Activated B cell treated with CpG ODN at 0.5 μM for 24 hours (primary cell): ENCODE data around the gene ITIH2. TPM values are rescaled to one million over a fixed set of nuclear protein-coding genes. Genes with fewer than 3 reads are reported as not detected.
"Not testable (repeated sequence)": the region's sequence is repeated elsewhere in the genome, so short reads cannot be mapped to it uniquely, and the experiment has no call there.

Source experiments
- ATAC-seq: fragments of 200-7000 bp; cut with Tn5 transposase; one replicate; pipeline ENCODE4 v1.10.0; 2021; ENCODE audit warnings: low read depth, mild to moderate bottlenecking, moderate library complexity
- CTCF ChIA-PET: fragments of 350-600 bp; sonication (Branson Sonifier 250); formaldehyde crosslinking; loops from one replicate; lab custom pipeline; 2021; ENCODE audit warnings: antibody characterized with exemption; lab: Charles Lee
- POLR2A ChIA-PET: fragments of 350-600 bp; sonication (Branson Sonifier 250); formaldehyde crosslinking; loops from one replicate; lab custom pipeline; 2021; ENCODE audit warnings: antibody characterized with exemption; lab: Charles Lee
- DNase-seq: peaks from one replicate; pipeline ENCODE4 v3.0.0; 2022
- H3K27ac Mint-ChIP-seq: one replicate; pipeline ENCODE4 v1.8.0; 2020; ENCODE audit warnings: mixed read lengths
- H3K27me3 Mint-ChIP-seq: one replicate; pipeline ENCODE4 v1.8.0; 2021; ENCODE audit warnings: mixed read lengths
- H3K36me3 Mint-ChIP-seq: one replicate; pipeline ENCODE4 v1.8.0; 2021; ENCODE audit warnings: low read depth, mixed read lengths
- H3K4me1 Mint-ChIP-seq: one replicate; pipeline ENCODE4 v1.8.0; 2021; ENCODE audit warnings: mixed read lengths
- H3K4me3 Mint-ChIP-seq: one replicate; pipeline ENCODE4 v1.8.0; 2020; ENCODE audit warnings: mild to moderate bottlenecking, mixed read lengths
- H3K9me3 Mint-ChIP-seq: one replicate; pipeline ENCODE4 v1.8.0; 2020; ENCODE audit warnings: mixed read lengths
- CTCF ChIP-seq: fragments of 200-600 bp; IDR thresholded peaks from one replicate; pipeline ENCODE4 v1.8.0; 2022; ENCODE audit warnings: antibody characterized with exemption, mild to moderate bottlenecking
- intact Hi-C: fragments of 100-400 bp; cut with micrococcal nuclease; formaldehyde crosslinking; loops from one replicate; pipeline ENCODE4 v1.15.1; 2024
- total RNA-seq: library from RNA; stranded (reverse); gene quantifications from 2 replicates; pipeline ENCODE4 v1.2.3, GENCODE V29; 2022

ITIH2 gene
- not detected in 2 replicates for total RNA-seq

- DNase-seq, result no peak
- no peak within 1 kb of the TSS for H3K4me3 Mint-ChIP-seq
- peaks cover 35% of the 10 kb centered on the region for H3K27me3 Mint-ChIP-seq
- intact Hi-C loops, result no loop called here
- TF ChIP-seq CTCF, result no peak
- ATAC-seq, result no peak
- no peaks in the 10 kb centered on the region for H3K36me3 Mint-ChIP-seq
- H3K27ac Mint-ChIP-seq, result no peak within 1 kb of the TSS
- no peaks in the 10 kb centered on the region for H3K9me3 Mint-ChIP-seq
- ChIA-PET POLR2A (no interaction called here), CTCF (interaction anchor here (1.1 kb wide), 1 partner anchor 16 kb away, joined by 3 read pairs; no protein-coding TSS in a partner anchor)
- H3K4me1 Mint-ChIP-seq, result no peaks in the 10 kb centered on the region
These were observed at the start of gene ITIH2 for GRCh38 chr10:7703140-7703539. TSS of gene ITIH2 (plus strand) at chr10:7703316. CDS start at chr10:7703435, 119 bp downstream.

- CTCF ChIA-PET, H3K9me3 Mint-ChIP-seq, ATAC-seq, H3K36me3 Mint-ChIP-seq, H3K4me1 Mint-ChIP-seq, H3K4me3 Mint-ChIP-seq, POLR2A ChIA-PET, intact Hi-C loops, H3K27ac Mint-ChIP-seq, DNase-seq: not testable (repeated sequence)
- peaks cover 31% of the 10 kb centered on the region for H3K27me3 Mint-ChIP-seq
These were observed 46.0 kb upstream of the ITIH2 start for GRCh38 chr10:7657079-7657478.

GRCh38 chr10:7657552-7657951, 45.6 kb upstream of the ITIH2 start:
- Mint-ChIP-seq H3K9me3 (no peaks in the 10 kb centered on the region), H3K27ac (no peak overlapping the region), H3K27me3 (peaks cover 34% of the 10 kb centered on the region), H3K4me3 (no peak overlapping the region), H3K4me1 (no peaks in the 10 kb centered on the region), H3K36me3 (no peaks in the 10 kb centered on the region)
- CTCF ChIA-PET, result no interaction called here
- ATAC-seq (no peak), DNase-seq (no peak)
- intact Hi-C loops, result no loop called here
- no peak for TF ChIP-seq CTCF
- POLR2A ChIA-PET, result no interaction called here

GRCh38 chr10:7659560-7659959, 43.6 kb upstream of the ITIH2 start:
- intact Hi-C loops, result no loop called here
- CTCF ChIA-PET, result no interaction called here
- no peaks in the 10 kb centered on the region for H3K4me1 Mint-ChIP-seq
- ATAC-seq (no peak), DNase-seq (no peak)
- H3K36me3 Mint-ChIP-seq, result no peaks in the 10 kb centered on the region
- no peak for TF ChIP-seq CTCF
- H3K9me3 Mint-ChIP-seq, result no peaks in the 10 kb centered on the region
- peaks cover 37% of the 10 kb centered on the region for H3K27me3 Mint-ChIP-seq
- POLR2A ChIA-PET, result interaction anchor here (0.6 kb wide), 1 partner anchor 12 kb away, joined by 3 read pairs; no protein-coding TSS in a partner anchor
- no peak overlapping the region for H3K4me3 Mint-ChIP-seq
- H3K27ac Mint-ChIP-seq, result no peak overlapping the region

- no peak overlapping the region for H3K27ac Mint-ChIP-seq
- ChIA-PET CTCF (interaction anchor here (1.6 kb wide), 1 partner anchor 25 kb away, joined by 5 read pairs; no protein-coding TSS in a partner anchor), POLR2A (no interaction called here)
- peaks cover 9% of the 10 kb centered on the region for H3K4me1 Mint-ChIP-seq
- ATAC-seq (no peak), DNase-seq (no peak)
- intact Hi-C loops, result no loop called here
- no peak for TF ChIP-seq CTCF
- no peak overlapping the region for H3K4me3 Mint-ChIP-seq
- H3K9me3 Mint-ChIP-seq, result no peaks in the 10 kb centered on the region
- peaks cover 50% of the 10 kb centered on the region for H3K27me3 Mint-ChIP-seq
- no peaks in the 10 kb centered on the region for H3K36me3 Mint-ChIP-seq
These were observed 40.6 kb upstream of the ITIH2 start for GRCh38 chr10:7662522-7662921.

- H3K4me1 Mint-ChIP-seq, result peaks cover 14% of the 10 kb centered on the region
- no peaks in the 10 kb centered on the region for H3K36me3 Mint-ChIP-seq
- no peak for ATAC-seq
- intact Hi-C loops, result loop anchor here (5.0 kb wide), 1 partner anchor 137 kb away; no protein-coding TSS in a partner anchor
- ChIA-PET POLR2A (interaction anchor here (0.7 kb wide), 1 partner anchor 99 kb away, joined by 3 read pairs; no protein-coding TSS in a partner anchor), CTCF (no interaction called here)
- peaks cover 49% of the 10 kb centered on the region for H3K27me3 Mint-ChIP-seq
- no peaks in the 10 kb centered on the region for H3K9me3 Mint-ChIP-seq
- no peak overlapping the region for H3K4me3 Mint-ChIP-seq
- no peak for TF ChIP-seq CTCF
- DNase-seq, result no peak
- H3K27ac Mint-ChIP-seq, result no peak overlapping the region
These were observed 38.4 kb upstream of the ITIH2 start for GRCh38 chr10:7664707-7665106.
